GM19238 (cell line): ENCODE data around the gene UNC119B.
"Not testable (repeated sequence)": the region's sequence is repeated elsewhere in the genome, so short reads cannot be mapped to it uniquely, and the experiment has no call there.

ENCODE experiments used
- DNase-seq: peaks from one replicate; pipeline ENCODE4 v3.0.0; 2011; ENCODE audit warnings: low spot score; ENCODE audit not compliant: insufficient read length

The UNC119B gene

DNA sequence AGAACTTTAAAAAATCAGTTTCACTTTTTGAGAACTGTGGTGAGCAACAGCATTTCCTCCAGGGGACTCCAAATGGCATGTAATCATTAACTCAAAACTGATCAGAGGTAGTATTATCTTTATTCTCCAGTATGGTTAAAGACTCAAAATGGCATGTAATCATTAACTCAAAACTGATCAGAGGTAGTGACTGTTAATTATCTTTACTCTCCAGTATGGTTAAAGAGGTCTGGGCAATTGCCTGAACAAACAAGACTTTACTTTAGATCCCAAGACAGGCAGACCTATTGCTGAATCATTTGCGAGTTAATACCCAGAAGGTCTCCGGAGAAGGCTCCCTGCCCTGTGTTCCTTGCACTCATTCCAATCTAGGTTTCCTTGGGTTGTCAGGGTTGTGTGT lies 8.8 kb downstream of the UNC119B start:
- no peak for DNase-seq

DNA sequence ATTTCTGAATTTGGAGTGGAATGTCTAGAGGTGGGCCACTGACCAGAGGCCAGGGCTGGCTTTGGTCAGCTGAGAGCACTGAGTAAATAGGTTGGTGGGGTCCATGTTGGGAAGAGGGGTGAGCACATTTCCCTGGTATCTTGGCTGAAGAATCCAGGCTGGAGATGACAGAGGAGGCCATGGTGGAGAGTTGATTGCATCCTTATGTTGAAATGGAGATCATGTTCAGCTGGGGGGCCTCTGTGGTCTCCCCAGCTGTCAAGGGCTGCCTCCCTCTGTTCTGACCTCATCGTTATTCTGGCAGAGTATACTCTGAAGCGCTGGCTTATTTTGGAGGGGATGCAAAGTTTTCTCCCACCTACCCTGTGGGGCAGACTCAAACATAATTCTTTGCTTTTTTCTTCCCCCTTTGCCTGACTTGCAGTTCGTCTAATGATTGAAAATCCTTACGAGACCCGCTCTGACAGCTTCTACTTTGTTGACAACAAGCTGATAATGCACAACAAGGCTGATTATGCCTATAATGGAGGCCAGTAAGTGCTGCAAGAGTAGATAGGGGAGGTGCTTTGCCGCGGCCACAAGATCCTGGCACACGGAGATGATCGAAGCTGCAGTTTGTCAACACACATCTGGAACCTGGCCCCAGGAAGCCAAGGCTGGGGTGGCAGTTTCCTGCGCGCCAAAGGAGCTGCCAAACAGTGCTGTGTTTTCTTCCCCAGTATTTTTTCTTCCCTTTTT lies 9.4 kb downstream of the UNC119B start:
- no peak for DNase-seq

DNA sequence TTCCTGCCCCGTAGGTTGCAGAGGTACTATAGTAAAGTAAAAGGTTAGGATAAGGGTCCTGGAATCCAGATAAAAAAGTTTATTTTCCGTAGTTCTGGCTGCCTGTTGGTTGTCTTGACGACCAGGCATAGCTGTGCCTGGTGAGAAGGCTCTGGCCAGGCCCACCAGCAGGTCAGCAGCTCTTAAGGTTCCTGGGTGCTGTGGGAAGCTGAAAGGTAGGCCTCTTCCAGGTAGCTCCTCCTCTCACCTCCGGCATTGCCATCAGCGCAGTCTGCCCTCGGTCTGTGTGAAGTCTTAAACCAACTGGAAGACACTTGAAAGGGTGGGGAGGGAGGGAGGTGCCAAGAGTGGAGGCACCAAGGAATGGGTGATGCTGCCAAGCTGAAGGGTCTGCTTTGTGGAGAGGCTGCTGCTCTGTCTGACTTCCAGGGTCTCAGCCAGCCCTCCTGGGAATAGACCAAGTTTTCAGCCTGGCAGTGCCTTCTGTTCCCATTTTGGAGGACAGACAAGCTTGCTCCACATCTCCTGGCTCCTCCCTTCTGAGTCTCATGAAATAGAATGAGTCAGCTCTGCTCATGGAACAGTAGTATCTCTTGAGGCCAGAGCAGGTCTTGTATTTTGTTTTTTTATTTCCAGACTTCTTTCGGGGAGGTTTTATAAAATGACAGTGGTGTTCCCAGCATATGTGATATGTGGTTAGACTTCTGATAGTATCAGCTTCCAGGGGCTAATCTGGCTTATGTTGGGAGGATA lies 10.2 kb downstream of the UNC119B start:
- DNase-seq = no peak

DNA sequence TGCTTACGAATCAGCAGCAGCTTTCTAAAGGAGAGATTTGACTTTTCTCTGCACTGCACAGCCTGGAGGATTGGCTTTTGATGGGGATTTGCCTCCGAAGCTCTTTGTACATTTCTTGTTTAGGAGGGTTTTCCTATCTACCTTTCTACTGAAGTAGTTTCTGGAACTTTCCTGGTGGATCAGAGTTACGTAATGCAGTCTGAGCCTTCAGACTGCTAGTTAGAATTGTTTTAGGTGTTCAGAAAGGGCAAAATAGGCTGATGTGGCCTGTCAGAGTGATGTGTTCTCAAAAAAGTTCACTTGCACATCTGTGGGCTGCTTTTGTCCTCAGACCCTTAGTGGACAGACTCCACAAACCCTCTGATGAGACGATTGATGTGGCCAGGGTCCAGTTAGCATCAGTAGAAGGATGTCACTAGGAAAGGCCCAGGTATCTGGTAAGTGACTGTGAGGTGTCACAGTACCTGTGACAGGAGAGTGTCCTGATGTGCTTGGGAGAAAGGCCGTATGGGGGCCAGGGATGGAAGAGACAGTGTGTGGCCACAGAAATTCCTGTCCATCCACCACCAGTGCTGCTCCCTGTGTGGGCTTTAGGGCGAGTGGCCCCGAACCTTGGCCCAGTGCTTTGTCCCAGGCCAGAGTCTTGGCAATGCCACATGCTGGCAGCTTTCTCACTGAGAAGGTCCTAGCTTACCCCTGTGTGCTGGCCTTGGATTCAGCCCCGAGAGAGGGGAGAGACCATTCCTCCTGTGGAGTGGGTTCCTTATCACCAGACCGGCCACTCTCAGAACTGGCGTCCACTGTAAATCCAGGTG lies 10.9 kb downstream of the UNC119B start:
- DNase-seq = no peak

DNA sequence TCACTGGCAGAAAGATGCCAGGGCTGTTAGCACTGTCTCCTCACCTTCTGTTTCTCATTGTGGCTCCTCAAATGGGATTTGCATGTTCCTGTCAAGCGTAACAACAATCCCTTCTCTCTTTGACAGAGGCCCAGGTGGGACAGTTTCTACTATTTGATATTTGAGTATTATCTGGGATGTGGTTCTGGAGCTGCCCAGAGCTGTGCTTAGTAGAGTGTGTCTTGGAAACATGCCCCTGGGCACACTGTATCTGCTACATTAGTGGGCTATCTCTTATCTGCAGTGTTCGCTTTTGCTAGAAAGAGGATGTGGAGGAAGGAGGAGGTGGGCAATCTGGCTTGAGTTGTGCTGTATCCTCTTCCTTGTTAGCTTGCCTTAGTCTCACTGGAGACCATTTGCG lies 11.6 kb downstream of the UNC119B start:
- no peak for DNase-seq

DNA sequence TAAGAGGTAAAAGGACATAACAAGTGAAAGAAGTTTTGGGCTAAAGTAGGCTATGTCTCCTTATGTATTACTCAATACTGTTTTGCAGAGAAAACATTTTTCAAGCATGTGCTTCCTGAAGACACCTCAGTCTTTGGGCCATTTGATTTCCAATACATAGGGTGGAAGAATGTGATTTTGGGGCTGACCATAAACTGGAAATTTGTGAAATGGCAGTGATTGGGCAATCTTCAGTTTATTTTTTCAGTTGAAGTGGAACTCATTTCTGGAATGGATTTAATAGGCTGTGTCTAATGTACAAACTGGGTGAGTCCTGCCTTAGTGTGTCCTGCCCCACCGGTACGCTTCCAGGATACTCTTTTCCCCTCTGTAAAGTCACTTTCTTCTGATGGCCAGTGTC lies 12.5 kb downstream of the UNC119B start:
- DNase-seq = no peak

DNA sequence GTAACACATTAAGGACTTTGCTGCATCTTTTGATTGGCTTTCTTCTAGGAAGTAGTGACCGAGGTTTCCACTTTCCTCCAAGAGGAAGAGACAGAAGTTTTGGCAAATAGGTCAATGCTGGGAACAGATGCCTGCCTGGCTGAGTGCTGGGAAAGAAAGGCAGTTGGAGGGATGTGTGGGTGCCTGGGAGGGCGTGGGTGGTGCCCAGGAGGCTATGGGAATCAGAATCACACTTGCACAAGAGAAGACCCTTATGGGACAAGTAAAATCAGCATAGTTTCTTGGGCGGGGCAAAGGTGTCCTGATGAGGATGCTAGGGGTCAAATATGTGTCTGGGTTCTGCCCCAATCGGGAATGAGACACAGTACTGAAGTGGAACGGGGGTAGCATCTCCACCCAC lies 14.5 kb downstream of the UNC119B start:
- no peak for DNase-seq

DNA sequence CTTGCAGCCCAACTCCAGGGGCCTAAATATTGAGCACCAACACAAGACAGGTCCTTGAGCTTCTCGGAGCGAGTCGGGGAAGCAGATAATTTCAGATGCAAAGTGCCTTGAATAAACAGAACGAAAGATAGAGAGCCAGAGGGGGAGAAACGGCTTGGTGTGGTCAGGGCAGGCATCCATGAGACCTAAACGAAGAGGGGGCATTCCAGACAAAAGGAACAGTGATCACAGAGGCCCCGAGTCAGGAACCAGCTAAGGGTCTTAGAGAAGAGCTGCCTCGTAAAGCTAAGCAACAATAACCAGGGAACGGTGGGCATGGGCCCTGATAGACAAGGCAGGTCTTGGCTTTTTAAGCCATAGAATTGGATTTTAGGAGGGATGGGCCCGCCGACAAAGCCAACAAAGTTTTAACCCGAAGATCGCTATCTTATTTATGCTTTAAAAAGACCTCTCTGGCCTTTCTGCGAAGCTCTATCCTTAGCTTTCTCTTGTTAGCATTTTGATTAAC lies 14.9 kb downstream of the UNC119B start:
- DNase-seq = no peak

DNA sequence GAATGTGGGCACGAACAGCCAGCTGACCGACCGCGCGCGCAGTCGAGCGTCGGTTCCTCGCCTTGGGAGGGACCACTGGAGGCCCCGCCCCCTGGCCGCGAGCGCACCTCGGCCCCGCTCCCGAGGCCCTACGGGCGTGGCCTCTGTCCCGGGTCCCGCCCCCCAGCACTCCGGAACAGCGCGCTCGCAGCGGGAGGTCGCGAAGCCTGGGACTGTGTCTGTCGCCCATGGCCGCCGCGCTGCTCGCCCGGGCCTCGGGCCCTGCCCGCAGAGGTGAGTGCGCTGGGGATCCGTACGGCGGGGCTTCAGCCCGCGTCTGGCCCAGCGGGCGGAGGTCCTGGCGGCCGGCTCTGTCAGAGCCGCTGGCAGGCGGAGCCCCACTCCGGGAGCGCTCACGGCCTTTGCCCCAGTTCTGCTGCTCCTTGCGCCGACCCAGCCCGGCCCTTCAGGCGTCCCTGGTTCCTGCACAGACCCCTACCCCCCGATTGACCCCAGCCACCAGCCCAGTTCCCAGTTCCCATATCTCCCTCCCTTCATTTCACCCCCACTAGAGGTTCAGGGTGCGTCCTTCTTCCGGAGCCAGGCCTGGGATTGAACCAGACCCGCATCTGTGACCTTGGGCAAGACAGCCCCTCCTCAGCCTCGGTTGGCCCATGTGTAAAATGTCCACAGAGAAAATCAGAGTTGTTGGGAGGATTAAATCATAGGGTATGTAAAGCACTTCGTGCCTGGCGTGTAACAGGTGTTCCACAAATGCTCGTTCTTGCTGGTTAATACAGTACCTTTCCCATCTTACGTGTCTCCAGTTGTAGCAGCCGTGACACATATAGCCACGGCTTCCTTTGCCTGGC lies 15.6 kb downstream of the UNC119B start, which contains the start of gene ACADS:
Gene ACADS (plus strand): TSS at position 168 of the 851 bp plus-strand sequence. CDS start 60 bp downstream, at position 228.
- DNase-seq = peak; percentile 97

DNA sequence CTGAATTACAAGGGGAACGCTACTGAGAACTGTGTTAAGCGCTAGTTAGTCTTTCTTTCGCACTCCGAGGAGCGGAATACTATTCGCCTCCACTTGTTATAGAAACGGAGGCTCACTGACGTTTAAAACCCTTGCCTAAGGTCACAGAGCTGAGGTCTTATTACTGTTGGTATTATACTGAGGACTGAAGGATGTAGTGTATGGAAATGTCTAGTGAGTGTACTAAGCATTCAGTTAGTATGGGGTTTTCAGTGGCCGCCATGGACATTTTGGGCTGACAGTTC lies 16.2 kb downstream of the UNC119B start:
- no peak for DNase-seq

DNA sequence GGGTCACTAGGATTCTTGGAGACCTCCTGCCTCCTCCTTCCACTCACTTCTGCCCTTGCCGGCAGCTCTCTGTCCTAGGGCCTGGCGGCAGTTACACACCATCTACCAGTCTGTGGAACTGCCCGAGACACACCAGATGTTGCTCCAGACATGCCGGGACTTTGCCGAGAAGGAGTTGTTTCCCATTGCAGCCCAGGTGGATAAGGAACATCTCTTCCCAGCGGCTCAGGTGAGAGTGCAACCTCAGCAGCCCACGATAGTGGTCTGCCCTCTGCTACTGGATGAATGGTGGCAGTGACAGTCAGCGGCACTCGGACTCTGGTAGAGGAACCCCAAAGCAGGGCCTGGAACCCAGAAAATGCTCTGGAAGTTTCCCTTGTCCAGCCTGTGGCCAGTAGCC lies 16.7 kb downstream of the UNC119B start:
- DNase-seq = no peak

DNA sequence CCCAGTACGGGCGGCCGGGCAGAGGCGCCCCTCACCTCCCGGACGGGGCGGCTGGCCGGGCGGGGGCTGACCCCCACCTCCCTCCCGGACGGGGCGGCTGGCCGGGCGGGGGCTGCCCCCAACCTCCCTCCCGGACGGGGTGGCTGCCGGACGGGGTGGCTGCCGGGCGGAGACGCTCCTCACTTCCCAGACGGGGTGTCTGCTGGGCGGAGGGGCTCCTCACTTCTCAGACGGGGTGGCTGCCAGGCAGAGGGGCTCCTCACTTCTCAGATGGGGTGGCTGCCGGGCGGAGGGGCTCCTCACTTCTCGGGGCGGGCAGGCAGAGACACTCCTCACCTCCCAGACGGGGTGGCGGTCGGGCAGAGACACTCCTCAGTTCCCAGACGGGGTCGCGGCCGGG lies 21.9 kb downstream of the UNC119B start:
- DNase-seq = not testable (repeated sequence)

DNA sequence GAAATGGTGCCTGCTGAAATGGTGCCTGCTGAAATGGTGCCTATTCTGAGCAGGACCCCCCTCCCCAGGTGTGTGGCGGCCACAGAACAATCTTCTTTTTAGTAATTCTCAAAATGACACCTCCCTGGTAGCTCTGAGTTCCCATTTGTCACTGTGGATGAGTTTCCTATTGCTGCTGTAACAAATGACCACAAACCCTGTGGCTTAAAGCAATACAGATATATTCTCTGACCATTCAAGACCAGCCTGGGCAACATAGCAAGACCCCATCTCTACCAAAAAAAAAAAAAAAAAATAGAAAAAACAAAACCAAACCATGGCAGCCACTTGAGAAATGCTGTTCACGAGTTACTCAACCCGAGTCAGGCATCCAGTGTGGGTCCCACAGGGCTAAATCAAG lies 23.3 kb downstream of the UNC119B start:
- DNase-seq = no peak

DNA sequence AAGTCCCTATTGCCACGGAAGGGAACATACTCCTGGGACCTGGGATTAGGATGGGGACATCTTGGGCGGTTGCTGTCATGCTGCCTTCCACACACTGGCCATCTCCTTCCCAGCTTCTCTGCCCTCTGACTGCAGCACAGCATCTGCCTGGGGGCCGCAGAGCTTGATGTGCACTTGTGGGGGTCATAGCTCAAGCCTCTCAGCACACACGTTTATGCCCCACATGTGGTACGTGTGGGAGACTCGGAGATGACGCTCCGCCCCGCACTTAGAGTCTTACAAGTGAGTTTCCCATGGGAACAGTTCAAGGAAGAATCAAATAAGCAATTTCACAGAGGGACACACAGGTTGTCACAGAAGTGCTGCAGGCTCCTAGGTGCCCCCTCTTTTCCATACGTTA lies 24.0 kb downstream of the UNC119B start:
- DNase-seq = no peak

DNA sequence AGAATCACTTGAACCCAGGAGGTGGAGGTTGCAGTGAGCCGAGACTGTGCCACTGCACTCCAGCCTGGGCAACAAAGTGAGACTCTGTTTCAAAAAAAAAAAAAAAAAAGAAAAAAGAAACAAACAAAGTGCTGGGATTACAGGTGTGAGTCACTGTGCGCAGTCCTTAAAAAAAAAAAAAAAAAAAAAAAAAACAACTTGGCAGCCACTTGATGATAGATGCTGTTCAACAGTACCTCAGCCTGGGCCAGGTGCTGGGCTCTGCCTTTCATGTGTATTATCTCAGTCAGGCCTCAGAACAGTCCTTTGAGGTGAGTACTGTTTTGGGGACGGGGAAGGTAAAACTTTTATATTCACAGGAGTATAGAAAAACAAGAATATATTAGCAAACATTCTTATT lies 24.9 kb downstream of the UNC119B start:
- no peak for DNase-seq

DNA sequence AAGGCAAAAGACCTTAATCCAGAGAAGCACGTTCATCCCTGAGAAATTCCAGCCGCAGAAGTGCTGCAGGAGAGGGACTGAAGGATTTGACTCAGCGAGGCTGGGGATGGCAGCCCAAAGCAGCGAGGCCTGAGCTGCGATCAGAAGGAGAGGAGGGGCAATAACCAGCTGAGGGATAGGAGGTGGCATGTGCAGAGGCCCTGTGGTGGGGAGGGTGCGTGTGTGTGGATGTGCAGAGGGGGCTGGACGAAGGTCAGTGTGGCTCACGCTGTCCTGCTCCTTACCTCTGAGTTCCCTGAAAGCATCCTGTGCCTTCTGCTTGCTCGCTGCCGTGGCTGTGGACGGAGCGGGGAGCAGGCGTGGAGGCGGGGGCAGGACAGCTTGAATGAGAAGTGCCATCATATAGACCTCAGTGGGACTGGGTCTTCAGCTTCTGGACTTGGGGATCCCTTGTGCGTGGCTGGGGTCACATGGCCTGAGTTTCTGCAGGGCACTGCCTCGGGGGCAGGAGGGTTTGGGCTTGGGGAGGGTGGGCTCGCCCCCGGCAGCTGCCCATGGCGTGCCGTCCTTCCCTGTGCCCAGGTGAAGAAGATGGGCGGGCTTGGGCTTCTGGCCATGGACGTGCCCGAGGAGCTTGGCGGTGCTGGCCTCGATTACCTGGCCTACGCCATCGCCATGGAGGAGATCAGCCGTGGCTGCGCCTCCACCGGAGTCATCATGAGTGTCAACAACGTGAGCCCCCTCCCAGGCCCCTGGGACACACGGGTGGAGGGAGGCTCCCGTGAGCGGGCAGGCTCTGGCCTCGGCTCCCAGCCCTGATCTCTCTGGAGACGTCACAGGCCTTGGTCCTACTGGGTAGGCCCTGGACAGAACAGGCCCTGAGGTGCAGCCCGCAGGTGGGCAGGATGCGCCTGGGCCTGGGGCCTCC lies 26.4 kb downstream of the UNC119B start:
- DNase-seq = no peak

DNA sequence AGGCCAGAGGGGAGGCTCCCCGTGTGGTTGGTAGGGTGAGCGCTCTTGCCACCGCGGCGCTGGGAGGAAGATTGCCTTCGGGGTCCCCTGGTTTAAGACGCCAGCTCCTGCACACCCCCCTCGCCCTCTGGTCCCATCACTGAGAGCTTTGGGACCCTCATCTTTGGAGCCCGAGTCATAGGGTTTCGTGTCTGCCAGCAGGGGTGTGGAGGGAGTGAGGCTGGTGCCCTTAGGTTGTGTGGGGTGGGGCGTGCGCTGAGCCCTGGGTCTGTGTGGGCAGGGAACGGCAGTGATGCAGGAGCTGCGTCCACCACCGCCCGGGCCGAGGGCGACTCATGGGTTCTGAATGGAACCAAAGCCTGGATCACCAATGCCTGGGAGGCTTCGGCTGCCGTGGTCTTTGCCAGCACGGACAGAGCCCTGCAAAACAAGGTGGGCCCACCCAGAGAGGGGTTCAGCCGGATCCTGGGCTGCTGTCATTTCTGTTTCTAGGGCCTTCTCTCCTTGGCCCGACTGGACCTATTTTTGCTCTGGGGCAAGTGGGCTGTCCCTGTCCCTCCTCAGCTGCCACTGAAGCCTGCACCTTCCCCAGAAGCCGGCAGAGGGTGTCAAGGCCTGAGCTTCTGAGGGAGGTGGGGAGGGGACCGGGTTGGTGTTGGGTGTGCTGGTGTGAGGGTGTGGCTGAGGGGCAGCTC lies 27.4 kb downstream of the UNC119B start:
- DNase-seq = no peak

DNA sequence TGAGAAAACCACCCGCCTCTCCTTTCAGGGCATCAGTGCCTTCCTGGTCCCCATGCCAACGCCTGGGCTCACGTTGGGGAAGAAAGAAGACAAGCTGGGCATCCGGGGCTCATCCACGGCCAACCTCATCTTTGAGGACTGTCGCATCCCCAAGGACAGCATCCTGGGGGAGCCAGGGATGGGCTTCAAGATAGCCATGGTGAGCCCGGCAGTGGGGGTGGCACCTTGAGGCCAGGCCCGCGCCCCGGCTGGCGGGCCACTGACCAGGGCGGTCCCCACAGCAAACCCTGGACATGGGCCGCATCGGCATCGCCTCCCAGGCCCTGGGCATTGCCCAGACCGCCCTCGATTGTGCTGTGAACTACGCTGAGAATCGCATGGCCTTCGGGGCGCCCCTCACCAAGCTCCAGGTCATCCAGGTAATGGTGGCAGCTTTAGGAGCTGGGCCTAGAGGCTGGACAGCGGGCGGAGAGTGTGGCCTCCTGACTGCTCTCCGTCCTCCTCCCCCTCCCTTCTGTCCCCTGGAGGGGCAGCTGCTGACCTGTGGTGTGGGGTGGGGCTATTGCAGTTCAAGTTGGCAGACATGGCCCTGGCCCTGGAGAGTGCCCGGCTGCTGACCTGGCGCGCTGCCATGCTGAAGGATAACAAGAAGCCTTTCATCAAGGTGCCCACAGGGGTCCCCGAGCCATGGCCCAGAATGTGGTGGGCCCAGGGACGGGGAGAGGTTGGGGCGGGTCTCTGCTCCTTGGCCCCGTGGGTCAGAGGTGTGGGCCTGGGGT lies 28.2 kb downstream of the UNC119B start:
- DNase-seq = no peak
